ENCODE measurements around the gene TTC13. TPM values are rescaled to one million over a fixed set of nuclear protein-coding genes. Genes with fewer than 3 reads are reported as not detected.
"Not testable (repeated sequence)": the region's sequence is repeated elsewhere in the genome, so short reads cannot be mapped to it uniquely, and the experiment has no call there.

Gene TTC13
- total and polyA plus RNA-seq, 12 donors: 6.6 to 20.7 (median 10.7) TPM

DNA sequence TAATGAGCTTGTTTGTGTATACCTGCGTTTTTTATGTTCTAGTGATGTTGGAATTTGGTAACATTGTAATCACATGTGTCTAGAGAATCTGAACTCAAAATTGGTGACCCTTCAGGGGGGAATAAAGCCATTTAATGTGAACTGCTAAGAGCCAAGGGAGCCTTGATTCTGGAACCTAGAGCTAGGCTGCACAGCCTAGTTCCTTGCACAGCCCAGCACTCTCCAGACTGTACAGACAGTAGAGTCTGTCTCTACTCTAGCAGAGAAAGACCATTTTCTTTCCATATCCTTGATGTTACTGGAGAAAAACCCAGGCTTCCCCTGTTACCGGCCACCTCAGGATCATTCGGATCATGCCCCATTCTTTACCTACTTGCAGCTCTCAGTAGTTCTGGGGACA is 8.8 kb upstream of the TTC13 start:
- DNase-seq: no peak
- peaks cover 0 to 9% of the 10 kb centered on the region in 2 donors for H3K4me1 ChIP-seq (replicated peaks in 1 of 2)
- peak overlapping the region in 2 of 5 donors; percentile 13 to 42 for H3K27ac ChIP-seq
- no peaks in the 10 kb centered on the region for H3K9me3 ChIP-seq (replicated peaks in 1 of 3)
- H3K36me3 ChIP-seq (replicated peaks in 1 of 2): peaks cover 0 to 21% of the 10 kb centered on the region in 2 donors
- H3K4me3 ChIP-seq: no peak overlapping the region
- intact Hi-C loops (cut with DNase I): no loop called here
- WGBS, 4 donors: 71 to 90% (median 81%) methylated on average over 3 of the region's 3 CpGs
- H3K27me3 ChIP-seq: no peaks in the 10 kb centered on the region
- TF ChIP-seq CTCF (IDR thresholded peaks at IDR 0.05) (no peak), POLR2A (IDR thresholded peaks at IDR 0.05) (no peak)

- no peaks in the 10 kb centered on the region for H3K9me3 ChIP-seq (replicated peaks in 1 of 3)
- H3K4me3 ChIP-seq: no peak overlapping the region
- intact Hi-C loops (cut with DNase I): no loop called here
- peaks cover 0 to 16% of the 10 kb centered on the region in 2 donors for H3K36me3 ChIP-seq (replicated peaks in 1 of 2)
- peak overlapping the region in 2 of 5 donors; percentile 13 to 42 for H3K27ac ChIP-seq
- H3K4me1 ChIP-seq (replicated peaks in 1 of 2): peaks cover 0 to 9% of the 10 kb centered on the region in 2 donors
- peak in 6 of 7 donors; percentile 26 to 70 (median 58) for DNase-seq
- 50 to 63% (median 55%) methylated on average over 7 of the region's 7 CpGs for WGBS, 4 donors
- no peaks in the 10 kb centered on the region for H3K27me3 ChIP-seq
- TF ChIP-seq CTCF (IDR thresholded peaks at IDR 0.05) (no peak), POLR2A (IDR thresholded peaks at IDR 0.05) (no peak)
These were observed 8.3 kb upstream of the TTC13 start for GRCh38 chr1:230986976-230987375.

- Histone ChIP-seq H3K9me3 (replicated peaks in 1 of 3) (no peaks in the 10 kb centered on the region), H3K36me3 (replicated peaks in 1 of 2) (peaks cover 0 to 15% of the 10 kb centered on the region in 2 donors), H3K27ac (no peak overlapping the region), H3K4me1 (replicated peaks in 1 of 2) (peaks cover 0 to 10% of the 10 kb centered on the region in 2 donors), H3K4me3 (no peak overlapping the region), H3K27me3 (no peaks in the 10 kb centered on the region)
- TF ChIP-seq CTCF (IDR thresholded peaks at IDR 0.05): no peak
- no peak for TF ChIP-seq POLR2A (IDR thresholded peaks at IDR 0.05)
- WGBS, 4 donors: 91 to 99% (median 97%) methylated on average over 6 of the region's 6 CpGs
- DNase-seq: no peak
- intact Hi-C loops (cut with DNase I): no loop called here
These were observed 7.0 kb upstream of the TTC13 start for GRCh38 chr1:230985711-230986110.

- H3K9me3 ChIP-seq (replicated peaks in 1 of 3); intact Hi-C loops (cut with DNase I); DNase-seq; H3K27me3 ChIP-seq; H3K36me3 ChIP-seq (replicated peaks in 1 of 2); H3K27ac ChIP-seq; H3K4me3 ChIP-seq: not testable (repeated sequence)
- 78 to 84% (median 80%) methylated on average over 10 of the region's 10 CpGs for WGBS, 4 donors
- peaks cover 3 to 19% of the 10 kb centered on the region in 2 donors for H3K4me1 ChIP-seq (replicated peaks in 1 of 2)
These were observed 6.2 kb upstream of the TTC13 start for GRCh38 chr1:230984622-230985515.

Measured in adrenal gland (tissue), 12 donors.